Measurements from ENCODE around the gene CHAF1A. TPM values are rescaled to one million over a fixed set of nuclear protein-coding genes. Genes with fewer than 3 reads are reported as not detected.

CHAF1A gene
- total and polyA plus RNA-seq, 7 experiments from 2014 or later = 3.2 to 71.2 (median 12.4) TPM

- peak overlapping the region; percentile 8 for H3K27ac ChIP-seq (ENCODE audit: low read depth, low read length)
- DNase-seq = no peak
- POLR2A ChIA-PET = interaction anchor here (1.0 to 1.2 kb wide), 2 partner anchors 35 to 39 kb away, joined by 3 read pairs; partner anchors contain the start of gene CHAF1A
Measured at GRCh38 chr19:4366666-4367335, 35.6 kb upstream of the CHAF1A start.

GRCh38 chr19:4367336-4367723 is 35.1 kb upstream of the CHAF1A start:
- Mint-ChIP-seq H3K4me3 (peak overlapping the region in 1 of 10 donors; percentile 96), H3K27me3 (no peaks in the 10 kb centered on the region), H3K9me3 (no peaks in the 10 kb centered on the region), H3K27ac (peak overlapping the region in 7 of 9 donors; percentile 60 to 95 (median 92)), H3K36me3 (peaks cover 0 to 3% (median 0%) of the 10 kb centered on the region in 5 donors), H3K4me1 (peaks cover 22 to 51% (median 31%) of the 10 kb centered on the region in 7 donors)
- no peaks in the 10 kb centered on the region for H3K9me3 ChIP-seq (ENCODE audit: control insufficient read depth in 2 of 3, low read length in 3 of 3)
- H3K36me3 ChIP-seq (ENCODE audit: control insufficient read depth in 2 of 3, insufficient read depth in 3 of 3, low read length in 3 of 3) = peaks cover 0 to 61% (median 5%) of the 10 kb centered on the region in 3 experiments
- no peak overlapping the region for H3K4me3 ChIP-seq (ENCODE audit: low read length)
- no peak overlapping the region for H3K27ac ChIP-seq (ENCODE audit: low read depth, low read length)
- DNase-seq = no peak
- peaks cover 21 to 32% of the 10 kb centered on the region in 2 donors for H3K4me1 ChIP-seq (ENCODE audit: control insufficient read depth in 2 of 2, insufficient read depth in 2 of 2, low read length in 2 of 2)
- no peak for ATAC-seq
- POLR2A ChIA-PET = interaction anchor here (1.0 to 1.7 kb wide), 3 partner anchors 24 to 39 kb away, joined by 3 to 7 read pairs (median 3); partner anchors contain the start of genes CHAF1A and MPND
- no peaks in the 10 kb centered on the region for H3K27me3 ChIP-seq (ENCODE audit: control insufficient read depth in 2 of 2, insufficient read depth in 2 of 2, low read length in 2 of 2)
- intact Hi-C loops (cut with micrococcal nuclease) = no loop called here
- CTCF ChIA-PET = no interaction called here

More at GRCh38 chr19:4366666-4367335, 35.6 kb upstream of the CHAF1A start:
- CTCF ChIA-PET = no interaction called here
- H3K4me1 ChIP-seq (ENCODE audit: control insufficient read depth in 2 of 2, insufficient read depth in 2 of 2, low read length in 2 of 2) = peaks cover 21 to 32% of the 10 kb centered on the region in 2 donors
- H3K4me3 ChIP-seq (ENCODE audit: low read length) = no peak overlapping the region
- H3K27ac Mint-ChIP-seq = peak overlapping the region; percentile 30 to 95 (median 78)
- no peaks in the 10 kb centered on the region for H3K27me3 ChIP-seq (ENCODE audit: control insufficient read depth in 2 of 2, insufficient read depth in 2 of 2, low read length in 2 of 2)
- no peak for ATAC-seq
- H3K27me3 Mint-ChIP-seq = no peaks in the 10 kb centered on the region
- H3K9me3 Mint-ChIP-seq = no peaks in the 10 kb centered on the region
- H3K36me3 Mint-ChIP-seq = peaks cover 0 to 4% (median 3%) of the 10 kb centered on the region in 5 donors
- H3K9me3 ChIP-seq (ENCODE audit: control insufficient read depth in 2 of 3, low read length in 3 of 3) = no peaks in the 10 kb centered on the region
- intact Hi-C loops (cut with micrococcal nuclease) = no loop called here
- peaks cover 22 to 46% (median 31%) of the 10 kb centered on the region in 7 donors for H3K4me1 Mint-ChIP-seq
- peaks cover 0 to 66% (median 5%) of the 10 kb centered on the region in 3 experiments for H3K36me3 ChIP-seq (ENCODE audit: control insufficient read depth in 2 of 3, insufficient read depth in 3 of 3, low read length in 3 of 3)
- H3K4me3 Mint-ChIP-seq = peak overlapping the region in 2 of 10 donors; percentile 6 to 44

DNA sequence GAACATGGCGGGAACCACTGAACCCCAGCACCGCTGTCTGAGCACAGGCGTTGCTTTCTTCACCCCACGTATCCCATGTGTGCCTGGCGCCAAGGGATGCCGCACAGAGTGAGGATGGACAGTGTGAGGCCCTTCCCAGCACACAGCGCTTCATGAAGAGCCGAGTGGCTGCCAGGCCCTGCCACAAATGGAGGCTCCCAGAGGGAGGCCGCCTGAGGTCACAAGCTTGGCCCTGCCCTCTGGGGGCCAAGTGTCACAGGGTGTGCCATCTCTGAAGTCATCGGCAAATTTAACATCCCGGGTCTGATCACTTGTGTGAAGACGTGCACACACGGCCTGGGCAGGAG is 34.7 kb upstream of the CHAF1A start:
- H3K4me1 ChIP-seq (ENCODE audit: control insufficient read depth in 2 of 2, insufficient read depth in 2 of 2, low read length in 2 of 2) = peaks cover 21 to 32% of the 10 kb centered on the region in 2 donors
- H3K9me3 ChIP-seq (ENCODE audit: control insufficient read depth in 2 of 3, low read length in 3 of 3) = no peaks in the 10 kb centered on the region
- Mint-ChIP-seq H3K27ac (peak overlapping the region in 8 of 9 donors; percentile 53 to 95 (median 85)), H3K4me3 (peak overlapping the region in 6 of 10 donors; percentile 14 to 96 (median 46)), H3K36me3 (peaks cover 0 to 3% (median 0%) of the 10 kb centered on the region in 5 donors), H3K9me3 (no peaks in the 10 kb centered on the region), H3K27me3 (no peaks in the 10 kb centered on the region), H3K4me1 (peaks cover 22 to 51% (median 35%) of the 10 kb centered on the region in 7 donors)
- H3K36me3 ChIP-seq (ENCODE audit: control insufficient read depth in 2 of 3, insufficient read depth in 3 of 3, low read length in 3 of 3) = peaks cover 0 to 56% (median 5%) of the 10 kb centered on the region in 3 experiments
- peak overlapping the region; percentile 68 for H3K27ac ChIP-seq (ENCODE audit: low read depth, low read length)
- no peak overlapping the region for H3K4me3 ChIP-seq (ENCODE audit: low read length)
- intact Hi-C loops (cut with micrococcal nuclease) = loop anchor here in 1 of 2 donors (2.0 kb wide), 1 partner anchor 25 kb away; the partner anchor contains the start of gene MPND
- CTCF ChIA-PET = no interaction called here
- POLR2A ChIA-PET = interaction anchor here (1.0 to 1.7 kb wide), 2 partner anchors 24 to 34 kb away, joined by 3 to 7 read pairs; partner anchors contain the start of genes CHAF1A and MPND
- DNase-seq (no peak), ATAC-seq (no peak)
- H3K27me3 ChIP-seq (ENCODE audit: control insufficient read depth in 2 of 2, insufficient read depth in 2 of 2, low read length in 2 of 2) = no peaks in the 10 kb centered on the region

DNA sequence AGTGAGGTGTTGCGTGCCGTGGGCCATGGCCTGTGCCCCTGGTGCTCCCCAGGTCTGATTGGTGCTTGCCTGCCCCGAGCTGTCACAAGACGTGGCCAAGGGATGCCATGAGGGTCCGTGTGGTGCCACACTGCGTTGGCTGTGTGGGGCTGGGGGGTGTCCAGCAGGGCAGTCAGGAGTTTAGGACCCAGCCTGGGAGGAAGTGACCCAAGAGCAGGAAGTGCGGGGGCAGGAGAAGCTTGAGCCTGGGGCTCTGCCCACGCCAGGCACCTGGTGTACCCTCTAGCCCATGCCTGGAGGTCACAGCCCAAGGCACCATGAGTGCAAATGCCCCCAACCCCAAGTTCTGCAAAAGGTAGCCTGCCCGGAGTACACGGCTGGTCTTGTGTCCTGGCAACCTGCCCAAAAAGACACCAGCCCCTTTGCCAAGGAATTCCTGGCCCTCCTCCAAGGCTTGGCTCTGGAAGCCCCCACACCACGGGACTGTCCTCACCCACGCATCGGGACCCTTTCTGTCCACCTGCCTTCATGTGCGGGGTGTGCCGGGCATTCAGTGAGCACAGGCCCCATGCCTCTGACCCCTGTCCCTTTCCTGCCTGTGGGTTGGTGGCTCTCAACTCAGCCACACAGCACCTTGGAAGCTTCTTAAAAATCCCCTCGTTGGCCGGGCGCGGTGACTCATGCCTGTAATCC is 34.2 kb upstream of the CHAF1A start:
- H3K4me3 ChIP-seq (ENCODE audit: low read length) = peak overlapping the region; percentile 76
- H3K36me3 Mint-ChIP-seq = peaks cover 0 to 3% (median 0%) of the 10 kb centered on the region in 5 donors
- peaks cover 21 to 32% of the 10 kb centered on the region in 2 donors for H3K4me1 ChIP-seq (ENCODE audit: control insufficient read depth in 2 of 2, insufficient read depth in 2 of 2, low read length in 2 of 2)
- peak overlapping the region; percentile 68 for H3K27ac ChIP-seq (ENCODE audit: low read depth, low read length)
- H3K27ac Mint-ChIP-seq = peak overlapping the region; percentile 85 to 95 (median 93)
- H3K4me1 Mint-ChIP-seq = peaks cover 22 to 53% (median 37%) of the 10 kb centered on the region in 7 donors
- DNase-seq = no peak
- no peaks in the 10 kb centered on the region for H3K9me3 Mint-ChIP-seq
- peak overlapping the region; percentile 87 to 97 (median 94) for H3K4me3 Mint-ChIP-seq
- no peaks in the 10 kb centered on the region for H3K9me3 ChIP-seq (ENCODE audit: control insufficient read depth in 2 of 3, low read length in 3 of 3)
- POLR2A ChIA-PET = interaction anchor here (1.0 to 2.5 kb wide), 3 partner anchors 25 to 34 kb away, joined by 3 to 29 read pairs (median 7); partner anchors contain the start of genes CHAF1A, MPND and SH3GL1
- H3K27me3 ChIP-seq (ENCODE audit: control insufficient read depth in 2 of 2, insufficient read depth in 2 of 2, low read length in 2 of 2) = no peaks in the 10 kb centered on the region
- peaks cover 0 to 51% (median 5%) of the 10 kb centered on the region in 3 experiments for H3K36me3 ChIP-seq (ENCODE audit: control insufficient read depth in 2 of 3, insufficient read depth in 3 of 3, low read length in 3 of 3)
- CTCF ChIA-PET = no interaction called here
- intact Hi-C loops (cut with micrococcal nuclease) = loop anchor here in 1 of 2 donors (2.0 kb wide), 1 partner anchor 25 kb away; the partner anchor contains the start of gene MPND
- no peaks in the 10 kb centered on the region for H3K27me3 Mint-ChIP-seq
- no peak for ATAC-seq

DNA sequence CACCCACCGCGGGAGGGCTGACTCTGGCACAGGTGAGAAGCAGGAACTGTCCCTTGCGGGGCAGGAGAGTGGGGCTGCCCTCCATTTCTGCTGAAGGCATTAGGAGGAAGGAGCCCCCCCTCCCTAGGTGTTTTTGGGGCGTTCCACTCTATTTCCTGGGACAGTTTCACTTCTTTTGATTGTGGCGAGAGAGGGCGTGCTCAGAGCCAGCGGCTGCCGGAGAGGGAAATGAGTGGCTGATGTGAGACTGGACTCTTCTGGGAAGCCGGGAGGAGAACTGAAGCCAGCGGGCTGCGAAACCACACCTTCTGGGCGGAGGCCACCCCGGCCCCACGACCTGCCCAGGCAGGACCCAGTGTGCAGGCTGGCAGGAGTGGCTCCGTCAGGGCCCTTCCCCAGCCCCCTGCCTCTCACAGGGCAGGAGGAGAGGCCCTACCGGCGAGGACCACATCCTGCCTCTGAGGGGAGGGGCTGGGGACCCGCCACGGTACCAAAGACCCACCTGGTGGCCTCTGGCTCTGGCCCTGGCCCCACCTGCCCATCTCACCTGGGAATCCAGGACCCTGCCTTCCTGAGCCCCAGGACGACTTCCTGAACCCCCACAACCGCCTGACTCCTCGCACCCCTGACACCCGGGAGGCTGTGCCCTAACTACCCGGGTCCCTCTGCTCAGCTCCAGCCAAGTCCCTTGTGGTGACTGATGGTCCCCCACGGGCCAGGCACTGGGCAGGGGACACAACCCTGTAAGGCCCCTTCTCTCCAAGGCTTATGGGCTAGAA is 33.1 kb upstream of the CHAF1A start:
- Histone ChIP-seq H3K36me3 (ENCODE audit: control insufficient read depth in 2 of 3, insufficient read depth in 3 of 3, low read length in 3 of 3) (peaks cover 0 to 41% (median 5%) of the 10 kb centered on the region in 3 experiments), H3K27me3 (ENCODE audit: control insufficient read depth in 2 of 2, insufficient read depth in 2 of 2, low read length in 2 of 2) (no peaks in the 10 kb centered on the region), H3K4me3 (ENCODE audit: low read length) (peak overlapping the region; percentile 76), H3K9me3 (ENCODE audit: control insufficient read depth in 2 of 3, low read length in 3 of 3) (no peaks in the 10 kb centered on the region), H3K27ac (ENCODE audit: low read depth, low read length) (peak overlapping the region; percentile 68), H3K4me1 (ENCODE audit: control insufficient read depth in 2 of 2, insufficient read depth in 2 of 2, low read length in 2 of 2) (peaks cover 21 to 32% of the 10 kb centered on the region in 2 donors)
- Mint-ChIP-seq H3K27ac (peak overlapping the region; percentile 85 to 96 (median 94)), H3K27me3 (no peaks in the 10 kb centered on the region), H3K4me3 (peak overlapping the region; percentile 87 to 97 (median 94)), H3K9me3 (no peaks in the 10 kb centered on the region), H3K36me3 (peaks cover 0 to 3% (median 0%) of the 10 kb centered on the region in 5 donors), H3K4me1 (peaks cover 22 to 57% (median 42%) of the 10 kb centered on the region in 7 donors)
- ChIA-PET CTCF (interaction anchor here (1.0 to 1.4 kb wide), 4 partner anchors 30 to 33 kb away, joined by 3 to 11 read pairs (median 4); partner anchors contain the start of genes CHAF1A, SH3GL1 and STAP2), POLR2A (interaction anchor here (0.6 to 2.5 kb wide), 6 partner anchors 10 to 205 kb away, joined by 3 to 29 read pairs (median 5); partner anchors contain the start of genes CHAF1A, MPND, SH3GL1 and YJU2)
- intact Hi-C loops (cut with micrococcal nuclease) = loop anchor here (1.0 to 2.0 kb wide), 5 partner anchors 11 to 102 kb away; partner anchors contain the start of genes MPND (in 2 of the 2) and SH3GL1 (in 2 of the 2)
- ATAC-seq (peak; percentile 76), DNase-seq (peak; percentile 38 to 77 (median 74))
